NCI-H2196 (cell line): ENCODE measurements around the gene GAN.
"Not testable (repeated sequence)": the region's sequence is repeated elsewhere in the genome, so short reads cannot be mapped to it uniquely, and the experiment has no call there.

ENCODE experiments used
- DNase-seq: peaks from one replicate; lab custom pipeline; 2025; ENCODE audit not compliant: unreplicated experiment; lab: John Stamatoyannopoulos, UW

The GAN gene

DNA sequence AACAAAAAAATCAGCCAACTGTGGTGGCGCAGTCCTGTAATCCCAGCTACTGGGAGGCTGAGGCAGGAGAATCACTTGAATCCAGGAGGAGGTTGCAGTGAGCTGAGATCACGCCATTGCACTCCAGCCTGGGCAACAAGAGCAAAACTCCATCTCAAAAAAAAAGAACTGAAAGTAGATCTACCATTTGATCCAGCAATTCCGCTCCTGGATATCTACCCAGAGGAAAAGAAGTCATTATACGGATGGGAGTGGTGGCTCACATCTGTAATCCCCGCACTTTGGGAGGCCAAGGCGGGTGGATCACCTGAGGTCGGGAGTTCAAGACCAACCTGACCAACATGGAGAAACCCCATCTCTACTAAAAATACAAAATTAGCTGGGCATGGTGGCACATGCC, 107.4 kb downstream of the GAN start:
- not testable (repeated sequence) for DNase-seq

- DNase-seq, result no peak
These were observed 110.0 kb downstream of the GAN start for GRCh38 chr16:81424771-81425170.

- DNase-seq, result no peak
These were observed 112.5 kb downstream of the GAN start for GRCh38 chr16:81427219-81427618.

GRCh38 chr16:81429045-81429521, 114.3 kb downstream of the GAN start:
- DNase-seq, result no peak

- DNase-seq, result no peak
These were observed 117.0 kb downstream of the GAN start for GRCh38 chr16:81431554-81432353.

- no peak for DNase-seq
These were observed 118.3 kb downstream of the GAN start for GRCh38 chr16:81432937-81433557.

GRCh38 chr16:81435103-81435502, 120.3 kb downstream of the GAN start:
- no peak for DNase-seq

DNA sequence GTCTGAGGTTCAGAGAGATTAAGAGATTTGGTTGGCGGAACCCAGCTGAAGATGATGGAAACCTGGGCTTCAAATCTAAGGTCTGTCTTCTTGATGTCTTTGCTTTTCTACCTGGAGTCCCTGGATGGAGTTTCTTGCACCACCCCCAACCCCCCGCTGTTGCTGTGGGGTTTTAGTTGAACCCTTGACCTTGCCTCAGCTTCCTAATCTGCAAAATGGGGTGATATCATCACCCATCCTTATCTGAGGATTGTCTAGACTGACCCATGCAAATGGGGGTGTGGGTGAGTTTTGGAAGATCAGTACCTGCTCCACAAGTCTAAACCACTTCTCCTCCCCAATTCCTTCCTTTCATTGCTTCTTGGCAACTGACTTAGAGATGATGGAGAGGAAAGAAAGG, 120.8 kb downstream of the GAN start:
- DNase-seq, result no peak

GRCh38 chr16:81436386-81436785, 121.6 kb downstream of the GAN start:
- no peak for DNase-seq

GRCh38 chr16:81437865-81438264, 123.1 kb downstream of the GAN start:
- no peak for DNase-seq
